IMR-90 (cell line): ENCODE measurements around the gene MTA2. TPM values are rescaled to one million over a fixed set of nuclear protein-coding genes. Genes with fewer than 3 reads are reported as not detected.
A peak's percentile ranks its signal among the peaks of the same experiment; 100 is the strongest.

Experiments
- ATAC-seq: fragments of 200-7000 bp; cut with Tn5 transposase; 2 replicates; pipeline ENCODE4 v1.9.1; 2020; ENCODE audit warnings: low read depth, mild to moderate bottlenecking, moderate library complexity
- BruUV-seq: library from RNA; stranded (reverse); fragments of 400-500 nt; replicated peaks from 2 replicates; lab custom pipeline; 2021; lab: Mats Ljungman, UMichigan
- CTCF ChIA-PET: fragments of 300-600 bp; formaldehyde crosslinking; extraction: SDS; loops from one replicate; lab custom pipeline; 2021; ENCODE audit warnings: antibody characterized with exemption; lab: Yijun Ruan, JAX
- POLR2A ChIA-PET: fragments of 300-600 bp; sonication (Branson Sonifier 250); formaldehyde crosslinking; loops from one replicate; lab custom pipeline; 2022; ENCODE audit warnings: antibody characterized with exemption; ENCODE audit not compliant: unreplicated experiment; lab: Charles Lee
- DNase-seq: peaks from one replicate; pipeline ENCODE4 v3.0.0; 2013
- H2AFZ ChIP-seq: replicated peaks from 2 replicates; pipeline ENCODE3; 2013; ENCODE audit warnings: low read length, mild to moderate bottlenecking; ENCODE audit not compliant: poor library complexity
- H2AK5ac ChIP-seq: 2 replicates; pipeline ENCODE4 v1.6.1; 2013; ENCODE audit warnings: low read depth, low read length, inconsistent platforms
- H2AK9ac ChIP-seq: replicated peaks from 2 replicates; pipeline ENCODE3; 2013; ENCODE audit warnings: mild to moderate bottlenecking, low read depth, low read length, moderate library complexity; ENCODE audit not compliant: poor library complexity
- H2BK120ac ChIP-seq: 2 replicates; pipeline ENCODE4 v1.6.1; 2013; ENCODE audit warnings: low read depth, low read length, inconsistent platforms
- H2BK15ac ChIP-seq: 3 replicates; pipeline ENCODE4 v1.6.1; 2013; ENCODE audit warnings: low read depth, low read length, inconsistent platforms
- H2BK20ac ChIP-seq: 2 replicates; pipeline ENCODE4 v1.6.1; 2013; ENCODE audit warnings: low read depth, mild to moderate bottlenecking, inconsistent platforms, low read length, moderate library complexity
- H2BK5ac ChIP-seq: 2 replicates; pipeline ENCODE4 v1.6.1; 2013; ENCODE audit warnings: mild to moderate bottlenecking, low read depth, low read length, inconsistent platforms; ENCODE audit not compliant: poor library complexity, severe bottlenecking
- H3K14ac ChIP-seq: replicated peaks from 2 replicates; pipeline ENCODE4 v1.6.1; 2013; ENCODE audit warnings: low read depth, low read length, inconsistent platforms
- H3K18ac ChIP-seq: 2 replicates; pipeline ENCODE4 v1.6.1; 2013; ENCODE audit warnings: low read depth, low read length, control low read depth
- H3K23ac ChIP-seq: 2 replicates; pipeline ENCODE4 v1.6.1; 2013; ENCODE audit warnings: low read depth, low read length, inconsistent platforms
- H3K27ac ChIP-seq: 2 replicates; pipeline ENCODE4 v1.5.1; 2013; ENCODE audit warnings: mild to moderate bottlenecking, control low read depth, low read length; ENCODE audit not compliant: insufficient read depth
- H3K27me3 ChIP-seq: 2 replicates; pipeline ENCODE4 v1.6.1; 2013; ENCODE audit warnings: low read length; ENCODE audit not compliant: control insufficient read depth, insufficient read depth
- H3K36me3 ChIP-seq: 2 replicates; pipeline ENCODE4 v1.6.1; 2013; ENCODE audit warnings: low read length, mixed read lengths; ENCODE audit not compliant: control insufficient read depth, insufficient read depth
- H3K4ac ChIP-seq: 2 replicates; pipeline ENCODE4 v1.6.1; 2013; ENCODE audit warnings: low read depth, low read length, inconsistent platforms
- H3K4me1 ChIP-seq: 2 replicates; pipeline ENCODE4 v1.6.1; 2013; ENCODE audit warnings: low read length, mixed read lengths; ENCODE audit not compliant: control insufficient read depth, insufficient read depth
- H3K4me2 ChIP-seq: 2 replicates; pipeline ENCODE4 v1.6.1; 2013; ENCODE audit warnings: low read depth, mild to moderate bottlenecking, control low read depth, low read length, moderate library complexity
- H3K4me3 ChIP-seq: 2 replicates; pipeline ENCODE4 v1.5.1; 2013; ENCODE audit warnings: low read depth, mild to moderate bottlenecking, control low read depth, low read length, moderate library complexity; ENCODE audit not compliant: insufficient read depth
- H3K56ac ChIP-seq: 2 replicates; pipeline ENCODE4 v1.6.1; 2013; ENCODE audit warnings: low read length, inconsistent platforms; ENCODE audit not compliant: insufficient read depth; ENCODE audit errors: extremely low read depth
- H3K79me1 ChIP-seq, 2 experiments: 2 replicates each; pipeline ENCODE4 v1.6.1; 2013; ENCODE audit warnings: low read length in 2 of 2, inconsistent platforms in 1 of 2, low read depth in 1 of 2
- H3K9ac ChIP-seq: 2 replicates; pipeline ENCODE4 v1.6.1; 2013; ENCODE audit warnings: low read depth, low read length, control low read depth
- H3K9me1 ChIP-seq: 2 replicates; pipeline ENCODE4 v1.6.1; 2013; ENCODE audit warnings: low read length, inconsistent platforms; ENCODE audit not compliant: insufficient read depth
- H3K9me3 ChIP-seq: 2 replicates; pipeline ENCODE4 v1.6.1; 2013; ENCODE audit warnings: low read length; ENCODE audit not compliant: control insufficient read depth, insufficient read depth
- H4K20me1 ChIP-seq: 2 replicates; pipeline ENCODE4 v1.6.1; 2013; ENCODE audit warnings: low read length, inconsistent platforms; ENCODE audit not compliant: insufficient read depth
- H4K5ac ChIP-seq: 2 replicates; pipeline ENCODE4 v1.6.1; 2013; ENCODE audit warnings: mild to moderate bottlenecking, low read depth, low read length, control low read depth
- H4K8ac ChIP-seq, 2 experiments: 2 replicates each; pipeline ENCODE4 v1.6.1; 2013; ENCODE audit warnings: low read depth in 2 of 2, low read length in 2 of 2, control low read depth in 1 of 2, inconsistent platforms in 1 of 2
- H4K91ac ChIP-seq: 2 replicates; pipeline ENCODE4 v1.6.1; 2013; ENCODE audit warnings: low read depth, low read length, inconsistent platforms; ENCODE audit not compliant: insufficient read depth
- CEBPB ChIP-seq: IDR thresholded peaks from 2 replicates; pipeline ENCODE4 v1.6.1; 2012; ENCODE audit warnings: low read depth, low read length, improper control_type of control experiment
- CHD1 ChIP-seq: IDR thresholded peaks from 2 replicates; pipeline ENCODE4 v1.6.1; 2012; ENCODE audit warnings: low read depth, low read length, improper control_type of control experiment
- FOS ChIP-seq: fragments of 150-350 bp; IDR thresholded peaks from 2 replicates; pipeline ENCODE4 v1.6.1; 2016; ENCODE audit warnings: low read depth, low read length
- MAFK ChIP-seq: IDR thresholded peaks from 2 replicates; pipeline ENCODE4 v1.6.1; 2012; ENCODE audit warnings: low read depth, low read length, improper control_type of control experiment
- MXI1 ChIP-seq: IDR thresholded peaks from 2 replicates; pipeline ENCODE4 v1.6.1; 2012; ENCODE audit warnings: low read depth, mild to moderate bottlenecking, low read length, moderate library complexity, borderline replicate concordance
- NFE2L2 ChIP-seq: fragments of 150-350 bp; IDR thresholded peaks from 2 replicates; pipeline ENCODE4 v1.6.1; 2016; ENCODE audit warnings: low read depth, mild to moderate bottlenecking, low read length
- POLR2A ChIP-seq: IDR thresholded peaks from 2 replicates; pipeline ENCODE4 v1.6.1; 2012; ENCODE audit warnings: mild to moderate bottlenecking, low read depth, low read length
- RAD21 ChIP-seq: IDR thresholded peaks from 2 replicates; pipeline ENCODE4 v1.6.1; 2012; ENCODE audit warnings: low read length, improper control_type of control experiment
- RCOR1 ChIP-seq: IDR thresholded peaks from 2 replicates; pipeline ENCODE4 v1.6.1; 2012; ENCODE audit warnings: mild to moderate bottlenecking, low read length, improper control_type of control experiment; ENCODE audit not compliant: insufficient replicate concordance
- RFX5 ChIP-seq: IDR thresholded peaks from 2 replicates; pipeline ENCODE4 v1.8.0; 2012; ENCODE audit warnings: low read depth, mild to moderate bottlenecking, low read length, moderate library complexity
- SMC3 ChIP-seq: fragments of 150-350 bp; IDR thresholded peaks from 2 replicates; pipeline ENCODE4 v1.6.1; 2016; ENCODE audit warnings: low read depth, mild to moderate bottlenecking, antibody characterized with exemption, low read length, moderate library complexity
- USF2 ChIP-seq: fragments of 150-350 bp; IDR thresholded peaks from 2 replicates; pipeline ENCODE4 v1.6.1; 2017; ENCODE audit warnings: mild to moderate bottlenecking, antibody characterized with exemption, low read length, low read depth
- WGBS, 2 experiments: methylation state at CpG; one replicate each; pipeline versions ENCODE4 v1.1.5 to v1.1.7; 2013; ENCODE audit warnings: missing lambda C conversion rate in 2 of 2; ENCODE audit not compliant: insufficient read length in 1 of 2; ENCODE audit errors: extremely low coverage in 2 of 2; 5-methylcytosine and 5-hydroxymethylcytosine counted together
- dilution Hi-C: fragments of 300-500 bp; cut with HindIII; formaldehyde crosslinking; loops from one replicate; pipeline ENCODE4 v1.14.3; 2018; ENCODE audit warnings: low sequenced_read_pairs; ENCODE audit not compliant: unreplicated experiment
- in situ Hi-C: fragments of 300-500 bp; cut with MboI; formaldehyde crosslinking; loops from 3 replicates; pipeline ENCODE4 v1.14.3; 2019; ENCODE audit warnings: low sequenced_read_pairs, inconsistent platforms, mixed read lengths
- intact Hi-C: fragments of 100-400 bp; cut with micrococcal nuclease; formaldehyde crosslinking; loops from 2 replicates; pipeline ENCODE4 v1.10.0; 2022
- polyA plus RNA-seq, 3 experiments: library from polyadenylated mRNA; depleted of rRNA; stranded (reverse); fragments of >200 nt; gene quantifications; 2 replicates each; pipeline ENCODE4 v1.2.3, GENCODE V29; 2012; ENCODE audit warnings: low replicate concordance in 1 of 3
- total RNA-seq: library from RNA; depleted of rRNA; stranded (reverse); fragments of >200 nt; gene quantifications from 2 replicates; pipeline ENCODE4 v1.2.3, GENCODE V29; 2012

The MTA2 gene
- total and polyA plus RNA-seq, 2 of the 4 experiments (the other 2 are of a cell fraction) = 34.8 to 136 TPM

DNA sequence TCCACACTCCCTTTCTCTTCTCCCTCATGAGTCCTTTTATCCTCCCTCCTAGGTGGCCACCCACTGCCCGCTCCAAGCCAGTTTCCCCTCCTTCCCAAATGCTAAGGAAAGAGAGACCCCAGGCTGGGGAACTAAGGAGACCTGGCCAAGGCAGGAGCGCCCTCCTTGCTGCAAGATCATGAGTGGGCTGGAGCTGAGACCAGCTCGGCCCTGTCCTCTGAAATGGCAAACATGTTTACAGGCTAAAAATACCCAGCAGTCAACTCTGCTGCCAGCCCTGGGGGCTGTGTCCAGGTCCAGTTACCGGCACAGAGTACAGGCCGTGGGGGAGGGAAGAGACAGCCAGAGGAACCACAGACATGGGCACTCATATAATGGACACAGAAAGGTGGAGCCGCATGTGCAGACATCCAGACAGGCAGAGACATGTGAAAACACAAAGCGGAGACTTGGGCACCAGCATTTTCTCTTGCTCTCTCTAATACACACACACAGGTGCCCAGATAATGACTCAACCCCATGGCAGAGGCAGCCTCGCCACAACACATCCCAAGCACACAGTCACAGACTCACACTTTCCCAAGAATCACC, 53.9 kb downstream of the MTA2 start:
- H2BK15ac ChIP-seq = peak overlapping the region; percentile 9; the same call in 1 of the 3 replicates
- 83% methylated on average over 1 of the region's 8 CpGs; no CpG with 5 or more reads in 1 of the 2 experiments for WGBS, 2 experiments
- intact Hi-C loops = no loop called here
- H2BK120ac ChIP-seq = peak overlapping the region; percentile 79
- peak overlapping the region; percentile 76 for H3K23ac ChIP-seq
- H3K18ac ChIP-seq = peak overlapping the region; percentile 31
- no peak for DNase-seq
- peak overlapping the region; percentile 19; the same call in 1 of the 2 replicates for H3K56ac ChIP-seq
- H3K36me3 ChIP-seq = peaks cover 7% of the 10 kb centered on the region
- ChIA-PET CTCF (interaction anchor here (0.9 kb wide), 1 partner anchor 13 kb away, joined by 3 read pairs; no protein-coding TSS in a partner anchor), POLR2A (interaction anchor here (1.1 kb wide), 1 partner anchor 13 kb away, joined by 8 read pairs; no protein-coding TSS in a partner anchor)
- H3K9ac ChIP-seq = peak overlapping the region; percentile 91
- TF ChIP-seq NFE2L2 (no peak), SMC3 (no peak), CEBPB (no peak), RCOR1 (no peak), POLR2A (no peak), MAFK (no peak), RAD21 (no peak), FOS (no peak), CHD1 (no peak), MXI1 (no peak), RFX5 (no peak), USF2 (no peak)
- H3K27ac ChIP-seq = peak overlapping the region; percentile 94
- peak overlapping the region; percentile 67 for H2BK5ac ChIP-seq
- dilution Hi-C loops = no loop called here
- H3K4me1 ChIP-seq = peaks cover 15% of the 10 kb centered on the region
- peak overlapping the region; percentile 85 for H2AFZ ChIP-seq
- in situ Hi-C loops = no loop called here
- H4K91ac ChIP-seq = peak overlapping the region; percentile 78
- no peaks in the 10 kb centered on the region for H3K27me3 ChIP-seq
- no peaks in the 10 kb centered on the region for H3K9me3 ChIP-seq
- H3K79me1 ChIP-seq = peaks cover 3 to 47% of the 10 kb centered on the region in 2 experiments; a peak in 2 of 4 replicates
- H3K14ac ChIP-seq = peak overlapping the region; percentile 5
- H4K20me1 ChIP-seq = peaks cover 28% of the 10 kb centered on the region
- peak overlapping the region; percentile 48 for H4K5ac ChIP-seq
- no peak for ATAC-seq
- H4K8ac ChIP-seq = peak overlapping the region; percentile 67 to 81; a peak in 3 of 4 replicates
- H3K4me2 ChIP-seq = peak overlapping the region; percentile 95
- peak overlapping the region; percentile 97 for H3K4ac ChIP-seq
- H3K9me1 ChIP-seq = peaks cover 8% of the 10 kb centered on the region
- H2AK5ac ChIP-seq = peak overlapping the region; percentile 48
- no TSS peak for BruUV-seq
- peak overlapping the region; percentile 97 for H2AK9ac ChIP-seq
- peak overlapping the region; percentile 23 for H2BK20ac ChIP-seq
- H3K4me3 ChIP-seq = peak overlapping the region; percentile 85
